Smooth muscle cell (in vitro differentiated cells): ENCODE data around the gene SCGB3A1. TPM values are rescaled to one million over a fixed set of nuclear protein-coding genes. Genes with fewer than 3 reads are reported as not detected.

ENCODE experiments used
- DNase-seq: peaks from one replicate; lab custom pipeline; 2025; ENCODE audit not compliant: unreplicated experiment; lab: John Stamatoyannopoulos, UW
- H2AFZ ChIP-seq: fragments of 200-600 bp; sonication (generic); 2 replicates; pipeline ENCODE4 v1.6.0; 2016; ENCODE audit warnings: antibody characterized with exemption, low read depth, mild to moderate bottlenecking
- H3F3A ChIP-seq: fragments of 200-600 bp; sonication (generic); 2 replicates; pipeline ENCODE4 v1.6.0; 2017; ENCODE audit warnings: antibody characterized with exemption, low read depth
- H3K27ac ChIP-seq: fragments of 200-600 bp; sonication (generic); 2 replicates; pipeline ENCODE4 v1.5.1; 2016; ENCODE audit warnings: low read depth, mild to moderate bottlenecking
- H3K27me3 ChIP-seq: fragments of 200-600 bp; sonication (generic); 2 replicates; pipeline ENCODE4 v1.6.1; 2016; ENCODE audit warnings: low read depth, mild to moderate bottlenecking
- H3K36me3 ChIP-seq: fragments of 200-600 bp; sonication (generic); 2 replicates; pipeline ENCODE4 v1.5.1; 2016; ENCODE audit warnings: low read depth
- H3K4me1 ChIP-seq: fragments of 200-600 bp; sonication (generic); 2 replicates; pipeline ENCODE4 v1.5.1; 2016; ENCODE audit warnings: low read depth
- H3K4me2 ChIP-seq: fragments of 200-600 bp; sonication (generic); 2 replicates; pipeline ENCODE4 v1.6.0; 2016; ENCODE audit warnings: mild to moderate bottlenecking
- H3K4me3 ChIP-seq: fragments of 200-600 bp; sonication (generic); 2 replicates; pipeline ENCODE4 v1.5.1; 2016; ENCODE audit warnings: mild to moderate bottlenecking
- H3K79me2 ChIP-seq: fragments of 200-600 bp; sonication (generic); 2 replicates; pipeline ENCODE4 v1.6.0; 2016; ENCODE audit warnings: low read depth, mild to moderate bottlenecking
- H3K9ac ChIP-seq: fragments of 200-600 bp; sonication (generic); 2 replicates; pipeline ENCODE4 v1.6.0; 2016; ENCODE audit warnings: low read depth
- H3K9me3 ChIP-seq: fragments of 200-600 bp; sonication (generic); replicated peaks from 2 replicates; pipeline ENCODE4 v1.5.1; 2016; ENCODE audit warnings: low read depth
- H4K20me1 ChIP-seq: fragments of 200-600 bp; sonication (generic); 2 replicates; pipeline ENCODE4 v1.6.0; 2016; ENCODE audit warnings: low read depth
- WGBS: methylation state at CpG from one replicate; pipeline ENCODE4 v1.1.7; 2016; ENCODE audit warnings: low lambda C conversion rate; 5-methylcytosine and 5-hydroxymethylcytosine counted together
- polyA plus RNA-seq: library from polyadenylated mRNA; unstranded; fragments of >200 nt; fragmentation: Nextera tagmentation; extraction: Ambion mirVana; gene quantifications from 2 replicates; pipeline ENCODE4 v1.2.1, GENCODE V29; 2016
- total RNA-seq: library from RNA; depleted of rRNA; stranded (reverse); fragments of >200 nt; gene quantifications from 2 replicates; pipeline ENCODE4 v1.2.3, GENCODE V29; 2014
- TF ChIP-seq, protein P1 (sequence below): fragments of 200-600 bp; sonication (generic); IDR thresholded peaks from 2 replicates; pipeline ENCODE4 v1.5.1; 2017; ENCODE audit warnings: borderline replicate concordance, mild to moderate bottlenecking, antibody characterized with exemption; ENCODE audit not compliant: insufficient read depth, poor library complexity, severe bottlenecking

The SCGB3A1 gene
- total and polyA plus RNA-seq, 2 experiments from 2014 or later: not detected

DNA sequence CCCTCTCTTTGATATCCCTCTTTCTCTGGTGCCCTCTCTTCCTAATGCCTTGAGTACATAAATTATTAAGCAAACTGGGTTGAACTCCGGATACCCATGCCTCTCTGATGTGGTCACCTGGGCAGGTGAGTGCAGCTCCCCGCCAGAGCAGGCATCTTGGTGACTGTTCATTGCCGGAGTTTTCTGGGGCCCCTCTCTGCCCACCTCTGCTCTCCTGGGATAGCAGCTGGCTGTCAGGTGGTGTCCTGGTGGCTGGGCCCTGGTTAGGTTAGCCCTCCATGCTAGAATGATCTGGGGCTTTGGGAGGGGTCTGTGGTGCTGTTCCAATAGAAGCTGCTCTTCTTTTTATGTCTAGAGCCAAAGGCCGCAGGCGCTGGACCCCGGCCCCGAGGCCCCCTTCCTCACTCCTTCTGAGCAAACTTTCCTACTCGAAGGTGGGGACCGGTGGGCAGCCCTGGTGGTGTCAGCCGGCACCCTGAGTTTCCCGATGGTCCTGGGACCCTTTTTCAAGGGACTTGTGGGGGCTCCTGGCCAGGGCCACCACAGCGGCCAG, 4.9 kb upstream of the SCGB3A1 start:
- Histone ChIP-seq H3K9ac (no peak overlapping the region), H3K4me1 (no peaks in the 10 kb centered on the region), H3F3A (no peaks in the 10 kb centered on the region), H3K79me2 (no peaks in the 10 kb centered on the region), H4K20me1 (no peaks in the 10 kb centered on the region), H3K4me2 (no peak overlapping the region), H3K4me3 (no peak overlapping the region), H3K27me3 (peaks cover 24% of the 10 kb centered on the region), H3K27ac (no peak overlapping the region), H3K9me3 (no peaks in the 10 kb centered on the region), H2AFZ (no peak overlapping the region), H3K36me3 (no peaks in the 10 kb centered on the region)
- TF ChIP-seq, protein P1, sequence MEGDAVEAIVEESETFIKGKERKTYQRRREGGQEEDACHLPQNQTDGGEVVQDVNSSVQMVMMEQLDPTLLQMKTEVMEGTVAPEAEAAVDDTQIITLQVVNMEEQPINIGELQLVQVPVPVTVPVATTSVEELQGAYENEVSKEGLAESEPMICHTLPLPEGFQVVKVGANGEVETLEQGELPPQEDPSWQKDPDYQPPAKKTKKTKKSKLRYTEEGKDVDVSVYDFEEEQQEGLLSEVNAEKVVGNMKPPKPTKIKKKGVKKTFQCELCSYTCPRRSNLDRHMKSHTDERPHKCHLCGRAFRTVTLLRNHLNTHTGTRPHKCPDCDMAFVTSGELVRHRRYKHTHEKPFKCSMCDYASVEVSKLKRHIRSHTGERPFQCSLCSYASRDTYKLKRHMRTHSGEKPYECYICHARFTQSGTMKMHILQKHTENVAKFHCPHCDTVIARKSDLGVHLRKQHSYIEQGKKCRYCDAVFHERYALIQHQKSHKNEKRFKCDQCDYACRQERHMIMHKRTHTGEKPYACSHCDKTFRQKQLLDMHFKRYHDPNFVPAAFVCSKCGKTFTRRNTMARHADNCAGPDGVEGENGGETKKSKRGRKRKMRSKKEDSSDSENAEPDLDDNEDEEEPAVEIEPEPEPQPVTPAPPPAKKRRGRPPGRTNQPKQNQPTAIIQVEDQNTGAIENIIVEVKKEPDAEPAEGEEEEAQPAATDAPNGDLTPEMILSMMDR: no peak
- 95% methylated on average over 12 of the region's 12 CpGs for WGBS
- DNase-seq: no peak

DNA sequence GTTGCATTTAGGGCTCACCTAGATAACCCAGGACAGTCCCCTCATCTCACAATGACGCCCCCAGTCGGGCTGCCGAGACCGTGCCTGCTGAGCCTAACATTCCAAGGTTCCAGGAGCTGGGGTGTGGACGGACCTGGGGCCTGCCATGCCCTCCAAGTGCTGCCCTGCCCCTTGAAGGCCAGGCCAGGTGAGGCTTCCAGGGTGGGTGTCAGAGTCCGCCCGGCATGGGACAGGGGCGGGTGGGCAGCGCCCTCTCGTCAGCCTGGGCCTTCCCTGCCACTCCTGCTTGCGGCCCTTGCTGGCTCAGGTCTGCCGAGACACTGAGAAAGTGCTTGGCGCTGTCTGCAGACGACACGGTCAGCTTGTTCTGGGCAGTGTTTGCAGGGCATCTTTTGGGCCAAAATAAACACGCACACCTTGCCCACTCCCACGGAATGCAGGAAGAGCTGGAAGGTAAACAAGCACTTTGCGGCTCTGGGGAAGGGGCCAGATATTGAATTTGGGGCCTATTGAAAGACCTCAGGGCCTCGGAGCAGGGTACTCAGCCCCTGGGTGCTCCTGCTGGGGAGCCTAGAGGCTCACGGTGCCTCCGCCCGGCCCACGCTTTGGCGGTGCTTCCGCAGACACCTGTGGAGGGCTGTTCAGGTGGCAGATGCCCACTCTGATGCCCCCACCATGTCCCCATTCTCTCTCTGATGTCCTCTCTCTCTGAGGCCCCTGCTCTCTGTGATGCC, 4.2 kb upstream of the SCGB3A1 start:
- Histone ChIP-seq H3K27ac (no peak overlapping the region), H3K9me3 (no peaks in the 10 kb centered on the region), H3K36me3 (no peaks in the 10 kb centered on the region), H3K4me3 (no peak overlapping the region), H3K4me1 (peaks cover 5% of the 10 kb centered on the region), H2AFZ (no peak overlapping the region), H3K79me2 (no peaks in the 10 kb centered on the region), H3K27me3 (peaks cover 31% of the 10 kb centered on the region), H3K9ac (no peak overlapping the region), H3F3A (no peaks in the 10 kb centered on the region), H3K4me2 (no peak overlapping the region), H4K20me1 (no peaks in the 10 kb centered on the region)
- 91% methylated on average over 25 of the region's 25 CpGs for WGBS
- TF ChIP-seq, protein P1: no peak
- no peak for DNase-seq

DNA sequence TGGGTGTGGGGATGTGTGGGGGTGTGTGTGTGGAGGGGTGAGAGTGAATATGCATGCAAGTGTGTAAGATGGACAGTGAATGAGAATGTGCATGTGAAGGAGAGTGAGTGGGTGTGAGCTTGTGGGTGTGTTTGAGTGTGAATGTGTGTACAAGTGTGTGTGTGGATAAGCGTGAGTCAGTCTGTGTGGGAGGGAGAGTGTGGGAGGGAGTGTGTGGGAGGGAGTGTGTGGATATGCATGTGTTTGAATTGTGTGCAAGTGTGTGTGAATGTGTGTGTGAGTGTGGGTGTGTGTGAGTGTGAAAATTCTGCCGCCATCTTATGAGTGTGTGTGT, 3.7 kb upstream of the SCGB3A1 start:
- no peaks in the 10 kb centered on the region for H3K79me2 ChIP-seq
- H3K4me3 ChIP-seq: no peak overlapping the region
- no peak overlapping the region for H3K27ac ChIP-seq
- H3K36me3 ChIP-seq: no peaks in the 10 kb centered on the region
- no peak for DNase-seq
- no peaks in the 10 kb centered on the region for H3K9me3 ChIP-seq
- TF ChIP-seq, protein P1: no peak
- H3F3A ChIP-seq: no peaks in the 10 kb centered on the region
- H3K9ac ChIP-seq: no peak overlapping the region
- no peak overlapping the region for H2AFZ ChIP-seq
- H3K4me1 ChIP-seq: peaks cover 11% of the 10 kb centered on the region
- H4K20me1 ChIP-seq: no peaks in the 10 kb centered on the region
- 100% methylated on average over 2 of the region's 2 CpGs for WGBS
- H3K4me2 ChIP-seq: no peak overlapping the region
- H3K27me3 ChIP-seq: peaks cover 36% of the 10 kb centered on the region
